Measurements from ENCODE around the gene MAP2K5. TPM values are rescaled to one million over a fixed set of nuclear protein-coding genes. Genes with fewer than 3 reads are reported as not detected.

The MAP2K5 gene
- total and polyA plus RNA-seq, 10 of the 15 experiments (the other 5 are each of a cell fraction or from before 2014, with no cell fraction given) = 1.3 to 19.4 (median 9.6) TPM

DNA sequence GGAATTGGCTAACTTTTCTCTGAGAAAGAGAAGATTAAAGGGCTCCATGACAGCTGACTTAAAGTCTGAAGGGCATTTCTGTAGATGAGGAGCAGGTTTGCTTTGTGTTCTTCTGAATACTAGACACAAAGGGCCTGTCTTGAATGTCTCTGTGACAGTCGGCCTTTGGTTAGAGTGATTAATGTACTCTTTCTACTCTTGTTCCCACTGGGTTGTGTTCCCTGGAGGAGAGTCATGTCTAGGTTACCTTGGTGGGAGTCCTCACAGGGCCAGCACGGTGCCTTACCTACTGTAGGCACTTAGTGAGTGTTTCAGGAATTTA is 66.1 kb downstream of the MAP2K5 start:
- FAIRE-seq = no peak
- no peak for DNase-seq (ENCODE audit: low read depth, low spot score)
- RAD21 ChIA-PET (ENCODE audit: unreplicated experiment) = no interaction called here
- POLR2A ChIA-PET = no interaction called here
- intact Hi-C loops (cut with micrococcal nuclease; ENCODE audit: unreplicated experiment) = loop anchor here (10.0 kb wide), 1 partner anchor 226 kb away; no protein-coding TSS in a partner anchor
- no peaks in the 10 kb centered on the region for H3K36me3 ChIP-seq (ENCODE audit: control insufficient read depth in 2 of 2, insufficient read depth in 2 of 2, low read length in 1 of 2)
- no peak overlapping the region for H3K4me2 ChIP-seq (ENCODE audit: control insufficient read depth, insufficient read depth)
- H3K4me3 ChIP-seq = no peak overlapping the region
- H3K4me1 ChIP-seq (ENCODE audit: control insufficient read depth, insufficient read depth, low read length) = no peaks in the 10 kb centered on the region
- 76% methylated on average over 2 of the region's 2 CpGs for WGBS (ENCODE audit: insufficient coverage, insufficient replicate concordance, low lambda C conversion rate, missing lambda C conversion rate)
- no peaks in the 10 kb centered on the region for H3K27me3 ChIP-seq (replicated peaks in 1 of 2; ENCODE audit: control insufficient read depth in 2 of 2, insufficient read depth in 2 of 2, low read length in 1 of 2)
- no peaks in the 10 kb centered on the region for H3K9me3 ChIP-seq (replicated peaks; ENCODE audit: control insufficient read depth, insufficient read depth, low read length)
- no peak overlapping the region for H3K9ac ChIP-seq (ENCODE audit: control insufficient read depth, insufficient read depth, low read length)
- in situ Hi-C loops (cut with MboI) = no loop called here
- no TSS peak for BruUV-seq (replicated peaks)
- no peaks in the 10 kb centered on the region for H4K20me1 ChIP-seq (ENCODE audit: control insufficient read depth, insufficient read depth)
- no peak for ATAC-seq
- CTCF ChIA-PET = no interaction called here
- SMC1A ChIA-PET (ENCODE audit: uncharacterized antibody, unreplicated experiment) = no interaction called here
- no peaks in the 10 kb centered on the region for H3K79me2 ChIP-seq (ENCODE audit: control insufficient read depth, insufficient read depth, low read length)
- no peak overlapping the region for H2AFZ ChIP-seq (ENCODE audit: control insufficient read depth, low read depth, low read length)
- no peak overlapping the region for H3K27ac ChIP-seq (ENCODE audit: control insufficient read depth, insufficient read depth)
- TF ChIP-seq NFXL1 (IDR thresholded peaks at IDR 0.05; ENCODE audit: borderline replicate concordance) = no peak
- TF ChIP-seq STAT1 (conservative IDR thresholded peaks at IDR 0.05) = no peak
- TF ChIP-seq, protein P1, sequence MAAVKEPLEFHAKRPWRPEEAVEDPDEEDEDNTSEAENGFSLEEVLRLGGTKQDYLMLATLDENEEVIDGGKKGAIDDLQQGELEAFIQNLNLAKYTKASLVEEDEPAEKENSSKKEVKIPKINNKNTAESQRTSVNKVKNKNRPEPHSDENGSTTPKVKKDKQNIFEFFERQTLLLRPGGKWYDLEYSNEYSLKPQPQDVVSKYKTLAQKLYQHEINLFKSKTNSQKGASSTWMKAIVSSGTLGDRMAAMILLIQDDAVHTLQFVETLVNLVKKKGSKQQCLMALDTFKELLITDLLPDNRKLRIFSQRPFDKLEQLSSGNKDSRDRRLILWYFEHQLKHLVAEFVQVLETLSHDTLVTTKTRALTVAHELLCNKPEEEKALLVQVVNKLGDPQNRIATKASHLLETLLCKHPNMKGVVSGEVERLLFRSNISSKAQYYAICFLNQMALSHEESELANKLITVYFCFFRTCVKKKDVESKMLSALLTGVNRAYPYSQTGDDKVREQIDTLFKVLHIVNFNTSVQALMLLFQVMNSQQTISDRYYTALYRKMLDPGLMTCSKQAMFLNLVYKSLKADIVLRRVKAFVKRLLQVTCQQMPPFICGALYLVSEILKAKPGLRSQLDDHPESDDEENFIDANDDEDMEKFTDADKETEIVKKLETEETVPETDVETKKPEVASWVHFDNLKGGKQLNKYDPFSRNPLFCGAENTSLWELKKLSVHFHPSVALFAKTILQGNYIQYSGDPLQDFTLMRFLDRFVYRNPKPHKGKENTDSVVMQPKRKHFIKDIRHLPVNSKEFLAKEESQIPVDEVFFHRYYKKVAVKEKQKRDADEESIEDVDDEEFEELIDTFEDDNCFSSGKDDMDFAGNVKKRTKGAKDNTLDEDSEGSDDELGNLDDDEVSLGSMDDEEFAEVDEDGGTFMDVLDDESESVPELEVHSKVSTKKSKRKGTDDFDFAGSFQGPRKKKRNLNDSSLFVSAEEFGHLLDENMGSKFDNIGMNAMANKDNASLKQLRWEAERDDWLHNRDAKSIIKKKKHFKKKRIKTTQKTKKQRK (IDR thresholded peaks at IDR 0.05; ENCODE audit: low read depth, low read length) = no peak
- no peak for TF ChIP-seq IRF4 (IDR thresholded peaks at IDR 0.05; ENCODE audit: low read depth, low read length)
- no peak for TF ChIP-seq BACH1 (IDR thresholded peaks at IDR 0.05; ENCODE audit: borderline replicate concordance)
- TF ChIP-seq JUND (IDR thresholded peaks at IDR 0.05; ENCODE audit: low read depth, low read length) = no peak
- TF ChIP-seq RCOR1 (conservative IDR thresholded peaks at IDR 0.05; ENCODE audit: low read depth, low read length) = no peak
- TF ChIP-seq, protein P2, sequence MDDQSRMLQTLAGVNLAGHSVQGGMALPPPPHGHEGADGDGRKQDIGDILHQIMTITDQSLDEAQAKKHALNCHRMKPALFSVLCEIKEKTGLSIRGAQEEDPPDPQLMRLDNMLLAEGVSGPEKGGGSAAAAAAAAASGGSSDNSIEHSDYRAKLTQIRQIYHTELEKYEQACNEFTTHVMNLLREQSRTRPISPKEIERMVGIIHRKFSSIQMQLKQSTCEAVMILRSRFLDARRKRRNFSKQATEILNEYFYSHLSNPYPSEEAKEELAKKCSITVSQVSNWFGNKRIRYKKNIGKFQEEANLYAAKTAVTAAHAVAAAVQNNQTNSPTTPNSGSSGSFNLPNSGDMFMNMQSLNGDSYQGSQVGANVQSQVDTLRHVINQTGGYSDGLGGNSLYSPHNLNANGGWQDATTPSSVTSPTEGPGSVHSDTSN (IDR thresholded peaks at IDR 0.05; ENCODE audit: insufficient replicate concordance, low read depth, low read length) = no peak
- no peak for TF ChIP-seq ATF7 (IDR thresholded peaks at IDR 0.05; ENCODE audit: low read depth)
- TF ChIP-seq ESRRA (IDR thresholded peaks at IDR 0.05; ENCODE audit: low read length) = no peak
- TF ChIP-seq EED (IDR thresholded peaks at IDR 0.05; ENCODE audit: low read depth) = no peak
- TF ChIP-seq RFX5 (IDR thresholded peaks at IDR 0.05; ENCODE audit: low read depth, low read length) = no peak
- TF ChIP-seq IKZF2 (IDR thresholded peaks at IDR 0.05) = no peak
- TF ChIP-seq FOXM1 (IDR thresholded peaks at IDR 0.05; ENCODE audit: low read depth, low read length) = no peak
- no peak for TF ChIP-seq MTA3 (IDR thresholded peaks at IDR 0.05; ENCODE audit: borderline replicate concordance, low read length)
- TF ChIP-seq, protein P3, sequence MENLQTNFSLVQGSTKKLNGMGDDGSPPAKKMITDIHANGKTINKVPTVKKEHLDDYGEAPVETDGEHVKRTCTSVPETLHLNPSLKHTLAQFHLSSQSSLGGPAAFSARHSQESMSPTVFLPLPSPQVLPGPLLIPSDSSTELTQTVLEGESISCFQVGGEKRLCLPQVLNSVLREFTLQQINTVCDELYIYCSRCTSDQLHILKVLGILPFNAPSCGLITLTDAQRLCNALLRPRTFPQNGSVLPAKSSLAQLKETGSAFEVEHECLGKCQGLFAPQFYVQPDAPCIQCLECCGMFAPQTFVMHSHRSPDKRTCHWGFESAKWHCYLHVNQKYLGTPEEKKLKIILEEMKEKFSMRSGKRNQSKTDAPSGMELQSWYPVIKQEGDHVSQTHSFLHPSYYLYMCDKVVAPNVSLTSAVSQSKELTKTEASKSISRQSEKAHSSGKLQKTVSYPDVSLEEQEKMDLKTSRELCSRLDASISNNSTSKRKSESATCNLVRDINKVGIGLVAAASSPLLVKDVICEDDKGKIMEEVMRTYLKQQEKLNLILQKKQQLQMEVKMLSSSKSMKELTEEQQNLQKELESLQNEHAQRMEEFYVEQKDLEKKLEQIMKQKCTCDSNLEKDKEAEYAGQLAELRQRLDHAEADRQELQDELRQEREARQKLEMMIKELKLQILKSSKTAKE (IDR thresholded peaks at IDR 0.05; ENCODE audit: low read depth, poor library complexity, severe bottlenecking) = no peak
- TF ChIP-seq EZH2 (IDR thresholded peaks at IDR 0.05; ENCODE audit: borderline replicate concordance, control insufficient read depth, low read depth, low read length) = no peak

Data from GM12878 (cell line).